ENCODE measurements around the gene ZC3HAV1L. TPM values are rescaled to one million over a fixed set of nuclear protein-coding genes. Genes with fewer than 3 reads are reported as not detected.
A peak's percentile ranks its signal among the peaks of the same experiment; 100 is the strongest.

ZC3HAV1L gene
- 14.4 and 21.6 TPM in 2 replicates for total RNA-seq

- DNase-seq (ENCODE audit: low read depth), result no peak
- Histone ChIP-seq H3K36me3 (ENCODE audit: control insufficient read depth, insufficient read depth, low read length) (no peaks in the 10 kb centered on the region), H3K4me3 (ENCODE audit: low read depth, low read length) (peak within 1 kb of the TSS; percentile 79), H3K27me3 (ENCODE audit: control insufficient read depth, insufficient read depth, low read length) (no peaks in the 10 kb centered on the region)
- no peak for TF ChIP-seq CTCF (IDR thresholded peaks at IDR 0.05; ENCODE audit: insufficient read depth, low read length, poor library complexity, severe bottlenecking)
Observed at GRCh38 chr7:139035586-139036353, at the start of gene ZC3HAV1L. Gene ZC3HAV1L, minus strand, starts transcription at chr7:139036042. Its CDS starts 25 bp downstream, at chr7:139036017.

GRCh38 chr7:139084709-139085108 is 48.9 kb upstream of the ZC3HAV1L start:
- Histone ChIP-seq H3K4me3 (ENCODE audit: low read depth, low read length) (no peak overlapping the region), H3K27me3 (ENCODE audit: control insufficient read depth, insufficient read depth, low read length) (no peaks in the 10 kb centered on the region), H3K36me3 (ENCODE audit: control insufficient read depth, insufficient read depth, low read length) (no peaks in the 10 kb centered on the region)
- TF ChIP-seq CTCF (IDR thresholded peaks at IDR 0.05; ENCODE audit: insufficient read depth, low read length, poor library complexity, severe bottlenecking), result no peak
- DNase-seq (ENCODE audit: low read depth), result no peak

- TF ChIP-seq CTCF (IDR thresholded peaks at IDR 0.05; ENCODE audit: insufficient read depth, low read length, poor library complexity, severe bottlenecking), result no peak
- no peaks in the 10 kb centered on the region for H3K36me3 ChIP-seq (ENCODE audit: control insufficient read depth, insufficient read depth, low read length)
- no peak overlapping the region for H3K4me3 ChIP-seq (ENCODE audit: low read depth, low read length)
- no peak for DNase-seq (ENCODE audit: low read depth)
- H3K27me3 ChIP-seq (ENCODE audit: control insufficient read depth, insufficient read depth, low read length), result no peaks in the 10 kb centered on the region
Observed at GRCh38 chr7:139081584-139081983, 45.7 kb upstream of the ZC3HAV1L start.

GRCh38 chr7:139080905-139081304 is 45.1 kb upstream of the ZC3HAV1L start:
- Histone ChIP-seq H3K36me3 (ENCODE audit: control insufficient read depth, insufficient read depth, low read length) (no peaks in the 10 kb centered on the region), H3K27me3 (ENCODE audit: control insufficient read depth, insufficient read depth, low read length) (no peaks in the 10 kb centered on the region), H3K4me3 (ENCODE audit: low read depth, low read length) (no peak overlapping the region)
- DNase-seq (ENCODE audit: low read depth), result no peak
- no peak for TF ChIP-seq CTCF (IDR thresholded peaks at IDR 0.05; ENCODE audit: insufficient read depth, low read length, poor library complexity, severe bottlenecking)

GRCh38 chr7:139079861-139080260 is 44.0 kb upstream of the ZC3HAV1L start:
- TF ChIP-seq CTCF (IDR thresholded peaks at IDR 0.05; ENCODE audit: insufficient read depth, low read length, poor library complexity, severe bottlenecking), result no peak
- Histone ChIP-seq H3K36me3 (ENCODE audit: control insufficient read depth, insufficient read depth, low read length) (no peaks in the 10 kb centered on the region), H3K4me3 (ENCODE audit: low read depth, low read length) (no peak overlapping the region), H3K27me3 (ENCODE audit: control insufficient read depth, insufficient read depth, low read length) (no peaks in the 10 kb centered on the region)
- DNase-seq (ENCODE audit: low read depth), result no peak

- Histone ChIP-seq H3K36me3 (ENCODE audit: control insufficient read depth, insufficient read depth, low read length) (no peaks in the 10 kb centered on the region), H3K27me3 (ENCODE audit: control insufficient read depth, insufficient read depth, low read length) (no peaks in the 10 kb centered on the region), H3K4me3 (ENCODE audit: low read depth, low read length) (no peak overlapping the region)
- no peak for TF ChIP-seq CTCF (IDR thresholded peaks at IDR 0.05; ENCODE audit: insufficient read depth, low read length, poor library complexity, severe bottlenecking)
- DNase-seq (ENCODE audit: low read depth), result no peak
Observed at GRCh38 chr7:139078911-139079310, 43.1 kb upstream of the ZC3HAV1L start.
